SK-N-SH treated with all-trans-retinoic acid at 6 μM for 48 hours (cell line): Measurements from ENCODE around the gene SYT6.

Experiments
- ATAC-seq: fragments of 200-7000 bp; cut with Tn5 transposase; 3 replicates; pipeline ENCODE4 v1.9.1; 2020; ENCODE audit warnings: mild to moderate bottlenecking, moderate library complexity
- ARNTL ChIP-seq: fragments of 450-650 bp; formaldehyde crosslinking; IDR thresholded peaks from 2 replicates; pipeline ENCODE4 v1.5.0; 2020; ENCODE audit warnings: low read depth, mild to moderate bottlenecking, moderate library complexity, borderline replicate concordance
- BACH2 ChIP-seq: fragments of 250-450 bp; sonication (Bioruptor Pico); IDR thresholded peaks from 2 replicates; pipeline ENCODE4 v1.9.0; 2021; ENCODE audit warnings: mild to moderate bottlenecking, borderline replicate concordance
- CSDC2 ChIP-seq: fragments of 250-450 bp; sonication (Bioruptor Pico); IDR thresholded peaks from 2 replicates; pipeline ENCODE4 v1.5.0; 2020; ENCODE audit warnings: mild to moderate bottlenecking, moderate library complexity
- ESRRG ChIP-seq: fragments of 250-450 bp; sonication (Bioruptor Pico); IDR thresholded peaks from 2 replicates; pipeline ENCODE4 v1.6.1; 2021; ENCODE audit warnings: mild to moderate bottlenecking
- ISL1 ChIP-seq: fragments of 250-450 bp; sonication (Bioruptor Pico); IDR thresholded peaks from 2 replicates; pipeline ENCODE4 v2.1.2; 2022; ENCODE audit warnings: mild to moderate bottlenecking, moderate library complexity
- POU6F1 ChIP-seq: fragments of 250-450 bp; sonication (Bioruptor Pico); IDR thresholded peaks from 2 replicates; pipeline ENCODE4 v1.8.0; 2021; ENCODE audit warnings: low read depth, mild to moderate bottlenecking, moderate library complexity, borderline replicate concordance
- PPARA ChIP-seq: fragments of 250-450 bp; sonication (Bioruptor Pico); IDR thresholded peaks from 2 replicates; pipeline ENCODE4 v1.5.0; 2020; ENCODE audit warnings: mild to moderate bottlenecking, borderline replicate concordance
- RARB ChIP-seq: fragments of 250-450 bp; sonication (Bioruptor Pico); IDR thresholded peaks from 2 replicates; pipeline ENCODE4 v1.8.0; 2021; ENCODE audit warnings: mild to moderate bottlenecking, moderate library complexity
- SNAI2 ChIP-seq: fragments of 250-450 bp; sonication (Bioruptor Pico); IDR thresholded peaks from 2 replicates; pipeline ENCODE4 v1.5.0; 2020; ENCODE audit warnings: mild to moderate bottlenecking, moderate library complexity
- TCF4 ChIP-seq: fragments of 250-450 bp; sonication (Bioruptor Pico); IDR thresholded peaks from 2 replicates; pipeline ENCODE4 v1.8.0; 2021; ENCODE audit warnings: mild to moderate bottlenecking, moderate library complexity, borderline replicate concordance
- TOX ChIP-seq: fragments of 250-450 bp; sonication (Bioruptor Pico); IDR thresholded peaks from 2 replicates; pipeline ENCODE4 v1.8.0; 2021; ENCODE audit warnings: mild to moderate bottlenecking, moderate library complexity, borderline replicate concordance
- TSHZ2 ChIP-seq: fragments of 250-450 bp; sonication (Bioruptor Pico); IDR thresholded peaks from 2 replicates; pipeline ENCODE4 v1.5.0; 2020; ENCODE audit warnings: mild to moderate bottlenecking, moderate library complexity
- ZC3H10 ChIP-seq: fragments of 250-450 bp; sonication (Bioruptor Pico); IDR thresholded peaks from 2 replicates; pipeline ENCODE4 v1.5.1; 2021; ENCODE audit warnings: mild to moderate bottlenecking, moderate library complexity
- ZFP30 ChIP-seq: fragments of 450-650 bp; formaldehyde crosslinking; IDR thresholded peaks from 2 replicates; pipeline ENCODE4 v1.5.0; 2022; ENCODE audit warnings: mild to moderate bottlenecking, moderate library complexity
- ZNF565 ChIP-seq: fragments of 450-650 bp; formaldehyde crosslinking; conservative IDR thresholded peaks from 2 replicates; pipeline ENCODE4 v1.5.0; 2020; ENCODE audit warnings: low read depth, mild to moderate bottlenecking, moderate library complexity
- ZNF70 ChIP-seq: fragments of 450-650 bp; formaldehyde crosslinking; IDR thresholded peaks from 2 replicates; pipeline ENCODE4 v1.5.0; 2020; ENCODE audit warnings: mild to moderate bottlenecking, moderate library complexity
- TF ChIP-seq, protein P1 (sequence below): fragments of 250-450 bp; sonication (Bioruptor Pico); IDR thresholded peaks from 2 replicates; pipeline ENCODE4 v1.5.1; 2020; ENCODE audit warnings: low read depth, mild to moderate bottlenecking, moderate library complexity
- TF ChIP-seq, protein P2 (sequence below): fragments of 250-450 bp; sonication (Bioruptor Pico); IDR thresholded peaks from 2 replicates; pipeline ENCODE4 v1.8.0; 2020; ENCODE audit warnings: mild to moderate bottlenecking, moderate library complexity, borderline replicate concordance
- TF ChIP-seq, protein P3 (sequence below): fragments of 250-450 bp; sonication (Bioruptor Pico); IDR thresholded peaks from 2 replicates; pipeline ENCODE4 v1.5.1; 2021; ENCODE audit warnings: mild to moderate bottlenecking, moderate library complexity

The SYT6 gene

DNA sequence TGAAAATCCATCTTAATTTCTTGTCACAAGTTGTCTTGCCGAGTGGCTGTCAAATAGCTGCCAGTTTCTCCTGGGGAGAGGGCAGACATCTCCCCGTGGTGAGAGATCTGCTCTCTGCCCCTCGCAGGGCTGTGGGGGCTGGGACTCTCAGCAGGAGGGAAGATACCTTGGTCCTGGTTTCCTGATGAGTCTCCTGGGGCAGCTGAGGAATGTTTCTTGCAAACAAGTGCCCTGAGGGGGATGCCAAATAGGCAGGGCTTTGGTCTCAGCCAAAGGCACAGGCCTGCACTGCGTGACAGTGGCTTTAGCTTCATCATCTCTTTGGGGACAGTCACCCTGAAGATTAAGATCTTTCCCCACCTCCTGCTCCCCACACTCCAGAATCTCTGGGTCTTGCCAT is 40.9 kb downstream of the SYT6 start:
- TF ChIP-seq TSHZ2, result no peak
- TF ChIP-seq, protein P1, sequence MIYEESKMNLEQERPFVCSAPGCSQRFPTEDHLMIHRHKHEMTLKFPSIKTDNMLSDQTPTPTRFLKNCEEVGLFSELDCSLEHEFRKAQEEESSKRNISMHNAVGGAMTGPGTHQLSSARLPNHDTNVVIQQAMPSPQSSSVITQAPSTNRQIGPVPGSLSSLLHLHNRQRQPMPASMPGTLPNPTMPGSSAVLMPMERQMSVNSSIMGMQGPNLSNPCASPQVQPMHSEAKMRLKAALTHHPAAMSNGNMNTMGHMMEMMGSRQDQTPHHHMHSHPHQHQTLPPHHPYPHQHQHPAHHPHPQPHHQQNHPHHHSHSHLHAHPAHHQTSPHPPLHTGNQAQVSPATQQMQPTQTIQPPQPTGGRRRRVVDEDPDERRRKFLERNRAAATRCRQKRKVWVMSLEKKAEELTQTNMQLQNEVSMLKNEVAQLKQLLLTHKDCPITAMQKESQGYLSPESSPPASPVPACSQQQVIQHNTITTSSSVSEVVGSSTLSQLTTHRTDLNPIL (CRISPR knock-in tag), result no peak
- TF ChIP-seq, protein P2, sequence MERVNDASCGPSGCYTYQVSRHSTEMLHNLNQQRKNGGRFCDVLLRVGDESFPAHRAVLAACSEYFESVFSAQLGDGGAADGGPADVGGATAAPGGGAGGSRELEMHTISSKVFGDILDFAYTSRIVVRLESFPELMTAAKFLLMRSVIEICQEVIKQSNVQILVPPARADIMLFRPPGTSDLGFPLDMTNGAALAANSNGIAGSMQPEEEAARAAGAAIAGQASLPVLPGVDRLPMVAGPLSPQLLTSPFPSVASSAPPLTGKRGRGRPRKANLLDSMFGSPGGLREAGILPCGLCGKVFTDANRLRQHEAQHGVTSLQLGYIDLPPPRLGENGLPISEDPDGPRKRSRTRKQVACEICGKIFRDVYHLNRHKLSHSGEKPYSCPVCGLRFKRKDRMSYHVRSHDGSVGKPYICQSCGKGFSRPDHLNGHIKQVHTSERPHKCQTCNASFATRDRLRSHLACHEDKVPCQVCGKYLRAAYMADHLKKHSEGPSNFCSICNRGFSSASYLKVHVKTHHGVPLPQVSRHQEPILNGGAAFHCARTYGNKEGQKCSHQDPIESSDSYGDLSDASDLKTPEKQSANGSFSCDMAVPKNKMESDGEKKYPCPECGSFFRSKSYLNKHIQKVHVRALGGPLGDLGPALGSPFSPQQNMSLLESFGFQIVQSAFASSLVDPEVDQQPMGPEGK (CRISPR knock-in tag), result no peak
- TF ChIP-seq ZNF565 (CRISPR knock-in tag), result no peak
- TF ChIP-seq ZNF70, result no peak
- no peak for TF ChIP-seq RARB (CRISPR knock-in tag)
- no peak for TF ChIP-seq ARNTL
- TF ChIP-seq, all 23 proteins: peak for 0
- ATAC-seq, result no peak

GRCh38 chr1:114111731-114112641 is 41.7 kb downstream of the SYT6 start:
- no peak for ATAC-seq
- TF ChIP-seq ZC3H10 (CRISPR knock-in tag) (no peak), TCF4 (CRISPR knock-in tag) (no peak), ARNTL (no peak), SNAI2 (CRISPR knock-in tag) (no peak), BACH2 (CRISPR knock-in tag) (no peak), POU6F1 (no peak), CSDC2 (CRISPR knock-in tag) (no peak), RARB (CRISPR knock-in tag) (no peak), TSHZ2 (no peak), TOX (no peak), PPARA (CRISPR knock-in tag) (no peak), ZFP30 (CRISPR knock-in tag) (no peak), ESRRG (CRISPR knock-in tag) (no peak), ISL1 (CRISPR knock-in tag) (no peak), ZNF565 (CRISPR knock-in tag) (no peak)
- TF ChIP-seq, protein P3, sequence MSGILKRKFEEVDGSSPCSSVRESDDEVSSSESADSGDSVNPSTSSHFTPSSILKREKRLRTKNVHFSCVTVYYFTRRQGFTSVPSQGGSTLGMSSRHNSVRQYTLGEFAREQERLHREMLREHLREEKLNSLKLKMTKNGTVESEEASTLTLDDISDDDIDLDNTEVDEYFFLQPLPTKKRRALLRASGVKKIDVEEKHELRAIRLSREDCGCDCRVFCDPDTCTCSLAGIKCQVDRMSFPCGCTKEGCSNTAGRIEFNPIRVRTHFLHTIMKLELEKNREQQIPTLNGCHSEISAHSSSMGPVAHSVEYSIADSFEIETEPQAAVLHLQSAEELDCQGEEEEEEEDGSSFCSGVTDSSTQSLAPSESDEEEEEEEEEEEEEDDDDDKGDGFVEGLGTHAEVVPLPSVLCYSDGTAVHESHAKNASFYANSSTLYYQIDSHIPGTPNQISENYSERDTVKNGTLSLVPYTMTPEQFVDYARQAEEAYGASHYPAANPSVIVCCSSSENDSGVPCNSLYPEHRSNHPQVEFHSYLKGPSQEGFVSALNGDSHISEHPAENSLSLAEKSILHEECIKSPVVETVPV (CRISPR knock-in tag), result no peak
- TF ChIP-seq, all 23 proteins: peak for 0
